ENCODE results near the gene SMIM24.
"Not testable (repeated sequence)": the region's sequence is repeated elsewhere in the genome, so short reads cannot be mapped to it uniquely, and the experiment has no call there.

Gene SMIM24

GRCh38 chr19:3453840-3454239 lies 26.5 kb downstream of the SMIM24 start:
- no peak overlapping the region for H3K4me2 ChIP-seq (ENCODE audit: low read length)
- peaks cover 46% of the 10 kb centered on the region for H3K36me3 ChIP-seq (replicated peaks; ENCODE audit: low read depth, low read length)
- H3K79me2 ChIP-seq (ENCODE audit: low read length), result no peaks in the 10 kb centered on the region; the same call in 1 of the 2 replicates
- peaks cover 17% of the 10 kb centered on the region for H4K20me1 ChIP-seq (ENCODE audit: insufficient read depth, low read length)
- H2AFZ ChIP-seq (ENCODE audit: low read depth, low read length), result no peak overlapping the region
- no peak for TF ChIP-seq EZH2phosphoT487 (IDR thresholded peaks at IDR 0.05; ENCODE audit: low read depth)
- TF ChIP-seq CTCF (IDR thresholded peaks at IDR 0.05; ENCODE audit: low read depth, low read length), result no peak
- no peaks in the 10 kb centered on the region for H3K27me3 ChIP-seq (ENCODE audit: low read depth, low read length)
- no peaks in the 10 kb centered on the region for H3K4me1 ChIP-seq (ENCODE audit: low read length)
- H3K9me3 ChIP-seq (ENCODE audit: insufficient read depth, low read length), result no peaks in the 10 kb centered on the region
- H3K4me3 ChIP-seq (ENCODE audit: low read length), result no peak overlapping the region
- H3K9ac ChIP-seq (ENCODE audit: low read length), result no peak overlapping the region
- H3K27ac ChIP-seq (ENCODE audit: low read length), result no peak overlapping the region

- H3K27ac ChIP-seq (ENCODE audit: low read length); H2AFZ ChIP-seq (ENCODE audit: low read depth, low read length); H3K4me3 ChIP-seq (ENCODE audit: low read length); H3K79me2 ChIP-seq (ENCODE audit: low read length); H3K9me3 ChIP-seq (ENCODE audit: insufficient read depth, low read length); H3K4me1 ChIP-seq (ENCODE audit: low read length); H3K9ac ChIP-seq (ENCODE audit: low read length); H3K4me2 ChIP-seq (ENCODE audit: low read length); H3K27me3 ChIP-seq (ENCODE audit: low read depth, low read length): not testable (repeated sequence)
- H4K20me1 ChIP-seq (ENCODE audit: insufficient read depth, low read length), result peaks cover 17% of the 10 kb centered on the region
- H3K36me3 ChIP-seq (replicated peaks; ENCODE audit: low read depth, low read length), result peaks cover 50% of the 10 kb centered on the region
These were observed 27.4 kb downstream of the SMIM24 start for GRCh38 chr19:3452942-3453214.

GRCh38 chr19:3452171-3452941 lies 28.0 kb downstream of the SMIM24 start:
- peaks cover 50% of the 10 kb centered on the region for H3K36me3 ChIP-seq (replicated peaks; ENCODE audit: low read depth, low read length)
- no peaks in the 10 kb centered on the region; the same call in 1 of the 2 replicates for H3K79me2 ChIP-seq (ENCODE audit: low read length)
- no peak overlapping the region for H3K4me2 ChIP-seq (ENCODE audit: low read length)
- TF ChIP-seq EZH2phosphoT487 (IDR thresholded peaks at IDR 0.05; ENCODE audit: low read depth), result no peak
- no peak for TF ChIP-seq CTCF (IDR thresholded peaks at IDR 0.05; ENCODE audit: low read depth, low read length)
- no peaks in the 10 kb centered on the region for H3K9me3 ChIP-seq (ENCODE audit: insufficient read depth, low read length)
- H2AFZ ChIP-seq (ENCODE audit: low read depth, low read length), result no peak overlapping the region
- H4K20me1 ChIP-seq (ENCODE audit: insufficient read depth, low read length), result peaks cover 16% of the 10 kb centered on the region
- no peaks in the 10 kb centered on the region for H3K4me1 ChIP-seq (ENCODE audit: low read length)
- no peaks in the 10 kb centered on the region for H3K27me3 ChIP-seq (ENCODE audit: low read depth, low read length)
- no peak overlapping the region for H3K9ac ChIP-seq (ENCODE audit: low read length)
- no peak overlapping the region for H3K4me3 ChIP-seq (ENCODE audit: low read length)
- no peak overlapping the region for H3K27ac ChIP-seq (ENCODE audit: low read length)

- Histone ChIP-seq H3K27ac (ENCODE audit: low read length) (no peak overlapping the region), H3K4me3 (ENCODE audit: low read length) (no peak overlapping the region), H2AFZ (ENCODE audit: low read depth, low read length) (no peak overlapping the region), H4K20me1 (ENCODE audit: insufficient read depth, low read length) (peaks cover 10% of the 10 kb centered on the region), H3K4me2 (ENCODE audit: low read length) (no peak overlapping the region), H3K36me3 (replicated peaks; ENCODE audit: low read depth, low read length) (peaks cover 46% of the 10 kb centered on the region), H3K27me3 (ENCODE audit: low read depth, low read length) (no peaks in the 10 kb centered on the region), H3K79me2 (ENCODE audit: low read length) (no peaks in the 10 kb centered on the region; the same call in 1 of the 2 replicates), H3K9ac (ENCODE audit: low read length) (no peak overlapping the region), H3K9me3 (ENCODE audit: insufficient read depth, low read length) (no peaks in the 10 kb centered on the region), H3K4me1 (ENCODE audit: low read length) (no peaks in the 10 kb centered on the region)
- TF ChIP-seq EZH2phosphoT487 (IDR thresholded peaks at IDR 0.05; ENCODE audit: low read depth), result no peak
- TF ChIP-seq CTCF (IDR thresholded peaks at IDR 0.05; ENCODE audit: low read depth, low read length), result no peak
These were observed 28.9 kb downstream of the SMIM24 start for GRCh38 chr19:3451451-3451866.
